Body of pancreas (tissue), 4 donors: ENCODE measurements around the gene HNRNPC.

ENCODE experiments used
- CTCF ChIP-seq, 7 experiments: fragments of 450-650 bp in 4 of 7; fragments of 200-600 bp in 3 of 7; sonication (generic) in 3 of 7; IDR thresholded peaks; one replicate each; pipeline ENCODE4 v1.5.1; 2016 to 2019; ENCODE audit warnings: antibody characterized with exemption in 7 of 7
- POLR2A ChIP-seq, 3 donors: fragments of 450-650 bp; IDR thresholded peaks; one replicate each; pipeline ENCODE4 v1.6.1; 2016; ENCODE audit warnings: antibody characterized with exemption in 3 of 3, mild to moderate bottlenecking in 2 of 3

DNA sequence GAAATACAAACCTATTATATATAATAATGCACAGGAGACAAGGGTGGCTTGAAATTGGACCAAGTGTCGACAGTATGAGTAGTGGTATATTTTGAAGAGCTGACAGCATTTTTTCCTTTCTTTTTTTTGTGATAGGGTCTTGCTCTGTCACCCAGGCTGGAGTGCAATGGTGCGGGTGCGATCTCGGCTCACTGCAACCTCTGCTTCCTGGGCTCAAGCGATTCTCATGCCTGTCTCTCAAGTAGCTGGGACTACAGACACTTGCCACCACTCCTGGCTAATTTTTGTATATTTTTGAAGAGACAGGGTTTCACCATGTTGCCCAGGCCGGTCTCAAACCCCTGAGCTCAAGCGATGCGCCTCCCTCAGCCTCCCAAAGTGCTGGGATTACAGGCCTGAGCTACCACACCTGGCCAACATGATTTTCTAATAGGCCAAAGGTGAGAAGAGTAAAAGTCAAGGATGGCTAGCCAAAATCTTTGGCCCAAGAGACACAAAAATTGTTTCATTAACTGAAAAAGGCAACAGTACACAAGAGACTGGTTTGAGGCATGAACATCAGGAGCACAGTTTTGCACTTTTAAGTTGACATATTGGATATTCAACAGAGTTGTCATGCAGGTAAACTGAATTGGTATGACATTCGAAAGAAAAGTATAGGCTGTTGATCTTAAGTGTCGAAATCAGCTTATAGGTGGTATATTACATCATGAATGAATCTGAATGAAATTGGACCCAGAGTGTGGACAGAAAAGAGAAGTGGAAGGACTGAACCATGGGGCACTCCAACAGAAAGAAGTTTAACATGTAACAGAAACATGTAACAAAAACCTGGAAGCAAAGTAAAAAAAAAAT, 12.5 kb downstream of the HNRNPC start:
- TF ChIP-seq CTCF (IDR thresholded peaks at IDR 0.05) (no peak), POLR2A (IDR thresholded peaks at IDR 0.05) (no peak)
